Activated CD8-positive, alpha-beta T cell treated with anti-CD3 and anti-CD28 coated beads for 36 hours (primary cell): ENCODE results near the gene KLHL13. TPM values are rescaled to one million over a fixed set of nuclear protein-coding genes. Genes with fewer than 3 reads are reported as not detected.
"Not testable (repeated sequence)": the region's sequence is repeated elsewhere in the genome, so short reads cannot be mapped to it uniquely, and the experiment has no call there.

ENCODE experiments used
- ATAC-seq: fragments of 200-7000 bp; cut with Tn5 transposase; one replicate; pipeline ENCODE4 v1.10.0; 2021; ENCODE audit warnings: mild to moderate bottlenecking, moderate library complexity
- CTCF ChIA-PET: fragments of 350-600 bp; sonication (Branson Sonifier 250); formaldehyde crosslinking; loops from one replicate; lab custom pipeline; 2021; ENCODE audit warnings: antibody characterized with exemption; lab: Charles Lee
- POLR2A ChIA-PET: fragments of 350-600 bp; sonication (Branson Sonifier 250); formaldehyde crosslinking; loops from one replicate; lab custom pipeline; 2021; ENCODE audit warnings: antibody characterized with exemption; lab: Charles Lee
- DNase-seq: peaks from one replicate; pipeline ENCODE4 v3.0.0-alpha.2; 2020
- H3K27ac Mint-ChIP-seq: one replicate; pipeline ENCODE4 v1.8.0; 2021; ENCODE audit warnings: mild to moderate bottlenecking, mixed read lengths
- H3K27me3 Mint-ChIP-seq: one replicate; pipeline ENCODE4 v1.8.0; 2021; ENCODE audit warnings: mixed read lengths
- H3K36me3 Mint-ChIP-seq: one replicate; pipeline ENCODE4 v1.8.0; 2021; ENCODE audit warnings: low read depth, mixed read lengths
- H3K4me1 Mint-ChIP-seq: one replicate; pipeline ENCODE4 v1.8.0; 2021; ENCODE audit warnings: low read depth, mixed read lengths
- H3K4me3 Mint-ChIP-seq: one replicate; pipeline ENCODE4 v1.8.0; 2021; ENCODE audit warnings: mild to moderate bottlenecking, moderate library complexity, mixed read lengths
- H3K9me3 Mint-ChIP-seq: one replicate; pipeline ENCODE4 v1.8.0; 2021; ENCODE audit warnings: mixed read lengths
- intact Hi-C: fragments of 100-400 bp; cut with micrococcal nuclease; formaldehyde crosslinking; loops from one replicate; pipeline ENCODE4 v1.10.0; 2022
- total RNA-seq, 2 experiments: library from RNA; stranded (reverse); gene quantifications; one replicate each; pipeline ENCODE4 v1.2.3, GENCODE V29; 2021
- TF ChIP-seq, protein P1 (sequence below): fragments of 200-600 bp; IDR thresholded peaks from one replicate; pipeline ENCODE4 v1.8.0; 2022; ENCODE audit warnings: antibody characterized with exemption, mild to moderate bottlenecking

Gene KLHL13
- total RNA-seq, 2 experiments from 2014 or later: 2.2 to 2.8 TPM

DNA sequence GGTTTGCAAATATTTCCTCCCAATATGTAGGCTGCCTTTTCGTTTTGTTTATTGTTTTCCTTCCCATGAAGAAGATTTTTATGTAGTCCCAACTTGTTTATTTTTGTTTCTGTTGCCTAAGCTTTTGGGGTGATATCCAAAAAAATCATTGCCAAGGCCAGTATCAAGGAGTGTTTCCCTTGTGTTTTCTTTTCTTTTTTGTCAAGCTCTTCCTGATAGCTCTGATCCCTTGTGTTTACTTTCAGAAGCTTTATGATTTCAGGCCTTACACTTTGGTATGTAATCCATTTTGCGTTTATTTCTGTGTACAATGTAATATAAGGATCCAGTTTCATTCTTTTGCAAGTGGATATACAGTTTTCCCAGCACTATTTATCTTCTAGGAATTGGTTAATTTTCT lies 93.9 kb downstream of the KLHL13 start:
- no peak for ATAC-seq
- intact Hi-C loops: no loop called here
- Mint-ChIP-seq H3K27ac (no peak overlapping the region), H3K27me3 (no peaks in the 10 kb centered on the region), H3K9me3 (peaks cover 2% of the 10 kb centered on the region), H3K4me3 (no peak overlapping the region), H3K36me3 (no peaks in the 10 kb centered on the region), H3K4me1 (no peaks in the 10 kb centered on the region)
- ChIA-PET CTCF (no interaction called here), POLR2A (no interaction called here)
- TF ChIP-seq, protein P1, sequence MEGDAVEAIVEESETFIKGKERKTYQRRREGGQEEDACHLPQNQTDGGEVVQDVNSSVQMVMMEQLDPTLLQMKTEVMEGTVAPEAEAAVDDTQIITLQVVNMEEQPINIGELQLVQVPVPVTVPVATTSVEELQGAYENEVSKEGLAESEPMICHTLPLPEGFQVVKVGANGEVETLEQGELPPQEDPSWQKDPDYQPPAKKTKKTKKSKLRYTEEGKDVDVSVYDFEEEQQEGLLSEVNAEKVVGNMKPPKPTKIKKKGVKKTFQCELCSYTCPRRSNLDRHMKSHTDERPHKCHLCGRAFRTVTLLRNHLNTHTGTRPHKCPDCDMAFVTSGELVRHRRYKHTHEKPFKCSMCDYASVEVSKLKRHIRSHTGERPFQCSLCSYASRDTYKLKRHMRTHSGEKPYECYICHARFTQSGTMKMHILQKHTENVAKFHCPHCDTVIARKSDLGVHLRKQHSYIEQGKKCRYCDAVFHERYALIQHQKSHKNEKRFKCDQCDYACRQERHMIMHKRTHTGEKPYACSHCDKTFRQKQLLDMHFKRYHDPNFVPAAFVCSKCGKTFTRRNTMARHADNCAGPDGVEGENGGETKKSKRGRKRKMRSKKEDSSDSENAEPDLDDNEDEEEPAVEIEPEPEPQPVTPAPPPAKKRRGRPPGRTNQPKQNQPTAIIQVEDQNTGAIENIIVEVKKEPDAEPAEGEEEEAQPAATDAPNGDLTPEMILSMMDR: no peak
- no peak for DNase-seq

DNA sequence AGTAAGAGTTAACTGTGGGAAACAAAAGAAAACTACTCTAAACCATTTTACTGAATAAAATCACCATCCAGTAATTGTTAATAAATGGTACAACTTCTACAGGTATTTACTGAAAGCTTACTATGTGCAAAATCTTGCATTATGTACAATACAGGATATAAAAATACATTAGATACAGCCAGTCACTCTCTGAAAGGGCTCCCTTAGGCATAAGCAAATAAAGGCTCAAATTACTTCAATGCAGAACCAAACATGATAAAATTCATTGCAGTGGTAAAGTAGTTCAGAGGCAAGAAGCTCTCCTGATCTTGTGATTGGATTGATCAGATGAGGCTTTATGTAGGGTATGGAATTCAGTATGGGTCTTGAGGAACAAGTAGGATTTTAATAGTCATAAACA lies 100.2 kb downstream of the KLHL13 start:
- no peaks in the 10 kb centered on the region for H3K27me3 Mint-ChIP-seq
- CTCF ChIA-PET: no interaction called here
- TF ChIP-seq, protein P1: no peak
- H3K4me1 Mint-ChIP-seq: no peaks in the 10 kb centered on the region
- POLR2A ChIA-PET: no interaction called here
- H3K4me3 Mint-ChIP-seq: no peak overlapping the region
- H3K27ac Mint-ChIP-seq: no peak overlapping the region
- DNase-seq (no peak), ATAC-seq (no peak)
- peaks cover 2% of the 10 kb centered on the region for H3K9me3 Mint-ChIP-seq
- intact Hi-C loops: no loop called here
- H3K36me3 Mint-ChIP-seq: no peaks in the 10 kb centered on the region

GRCh38 chrX:118002417-118002816 lies 114.2 kb downstream of the KLHL13 start:
- DNase-seq, ATAC-seq, intact Hi-C loops, CTCF ChIA-PET, H3K27ac Mint-ChIP-seq, H3K27me3 Mint-ChIP-seq, H3K36me3 Mint-ChIP-seq, H3K9me3 Mint-ChIP-seq, H3K4me1 Mint-ChIP-seq, POLR2A ChIA-PET, H3K4me3 Mint-ChIP-seq: not testable (repeated sequence)

DNA sequence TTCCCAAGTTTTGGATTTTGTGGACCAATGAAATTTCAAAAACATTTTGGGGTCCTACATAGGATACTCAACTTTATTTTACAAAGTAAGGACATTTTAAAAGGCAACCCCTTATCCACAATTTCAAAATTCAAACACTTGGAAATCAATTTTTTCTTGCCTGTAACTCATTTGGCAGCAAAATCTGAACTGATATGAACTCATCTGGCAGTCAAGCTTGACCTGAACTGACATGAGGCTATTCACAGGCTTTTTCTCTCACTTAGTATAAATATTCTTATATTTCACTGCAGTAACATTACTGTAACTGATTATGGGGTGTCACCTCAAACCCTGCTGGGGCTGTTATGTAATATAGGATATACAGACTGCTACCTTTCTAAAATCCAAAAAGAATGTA lies 116.1 kb downstream of the KLHL13 start:
- no peaks in the 10 kb centered on the region for H3K4me1 Mint-ChIP-seq
- CTCF ChIA-PET: no interaction called here
- intact Hi-C loops: no loop called here
- no peaks in the 10 kb centered on the region for H3K27me3 Mint-ChIP-seq
- no peaks in the 10 kb centered on the region for H3K9me3 Mint-ChIP-seq
- no peak for ATAC-seq
- DNase-seq: no peak
- no peaks in the 10 kb centered on the region for H3K36me3 Mint-ChIP-seq
- no peak overlapping the region for H3K27ac Mint-ChIP-seq
- POLR2A ChIA-PET: no interaction called here
- TF ChIP-seq, protein P1: no peak
- H3K4me3 Mint-ChIP-seq: no peak overlapping the region

GRCh38 chrX:117998171-117998570 lies 118.4 kb downstream of the KLHL13 start:
- DNase-seq (no peak), ATAC-seq (no peak)
- no peaks in the 10 kb centered on the region for H3K4me1 Mint-ChIP-seq
- POLR2A ChIA-PET: no interaction called here
- H3K4me3 Mint-ChIP-seq: no peak overlapping the region
- no peaks in the 10 kb centered on the region for H3K27me3 Mint-ChIP-seq
- CTCF ChIA-PET: no interaction called here
- no peaks in the 10 kb centered on the region for H3K9me3 Mint-ChIP-seq
- no peak overlapping the region for H3K27ac Mint-ChIP-seq
- TF ChIP-seq, protein P1: no peak
- no peaks in the 10 kb centered on the region for H3K36me3 Mint-ChIP-seq
- intact Hi-C loops: no loop called here

DNA sequence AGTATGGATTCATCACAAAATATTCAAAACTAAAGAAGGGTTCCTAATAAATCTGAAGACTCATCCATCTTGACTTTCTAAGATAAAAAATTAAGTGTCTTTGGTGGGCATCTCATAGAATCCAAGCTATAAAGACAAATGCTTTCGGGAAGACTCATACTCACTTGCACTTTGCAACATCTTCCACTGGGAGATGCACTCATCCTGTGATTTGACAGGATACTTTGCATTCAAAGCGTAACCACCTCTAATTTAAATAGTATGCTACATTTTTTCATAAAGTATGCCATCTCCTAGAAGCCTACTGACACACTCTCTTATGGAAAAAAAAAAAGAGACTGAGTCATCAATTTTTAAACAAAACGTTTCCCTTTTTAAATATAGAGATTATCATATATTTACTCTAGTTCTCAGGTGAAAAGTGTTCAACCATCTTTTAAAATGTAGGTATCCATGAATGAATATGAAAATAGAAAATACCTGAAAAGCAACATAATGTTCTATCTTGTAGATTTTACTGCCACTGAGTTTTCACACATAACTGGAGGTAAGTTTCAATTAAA lies 119.6 kb downstream of the KLHL13 start:
- ATAC-seq: no peak
- no peaks in the 10 kb centered on the region for H3K9me3 Mint-ChIP-seq
- no peaks in the 10 kb centered on the region for H3K27me3 Mint-ChIP-seq
- no peaks in the 10 kb centered on the region for H3K36me3 Mint-ChIP-seq
- POLR2A ChIA-PET: no interaction called here
- no peaks in the 10 kb centered on the region for H3K4me1 Mint-ChIP-seq
- no peak overlapping the region for H3K27ac Mint-ChIP-seq
- intact Hi-C loops: no loop called here
- CTCF ChIA-PET: no interaction called here
- no peak for DNase-seq
- H3K4me3 Mint-ChIP-seq: no peak overlapping the region
- TF ChIP-seq, protein P1: no peak
